Activated CD4-positive, alpha-beta T cell treated with anti-CD3 and anti-CD28 coated beads, Interleukin-2, amount 10 ng/mL, durations not matched to agents 24 days and 14 days (primary cell): ENCODE data around the gene SKOR1. TPM values are rescaled to one million over a fixed set of nuclear protein-coding genes. Genes with fewer than 3 reads are reported as not detected.

Source experiments
- DNase-seq: peaks from one replicate; pipeline ENCODE4 v3.0.0; 2022
- H3K27ac Mint-ChIP-seq: one replicate; pipeline ENCODE4 v1.8.0; 2022; ENCODE audit warnings: mild to moderate bottlenecking, mixed read lengths
- H3K27me3 Mint-ChIP-seq: one replicate; pipeline ENCODE4 v1.8.0; 2022; ENCODE audit warnings: mixed read lengths
- H3K36me3 Mint-ChIP-seq: one replicate; pipeline ENCODE4 v1.8.0; 2022; ENCODE audit warnings: low read depth, mild to moderate bottlenecking, mixed read lengths
- H3K4me1 Mint-ChIP-seq: one replicate; pipeline ENCODE4 v1.8.0; 2021; ENCODE audit warnings: mixed read lengths
- H3K4me3 Mint-ChIP-seq: one replicate; pipeline ENCODE4 v1.8.0; 2022; ENCODE audit warnings: mild to moderate bottlenecking, moderate library complexity, mixed read lengths
- H3K9me3 Mint-ChIP-seq: one replicate; pipeline ENCODE4 v1.8.0; 2021; ENCODE audit warnings: mixed read lengths
- intact Hi-C: fragments of 100-400 bp; cut with micrococcal nuclease; formaldehyde crosslinking; loops from one replicate; pipeline ENCODE4 v1.15.1; 2023
- total RNA-seq: library from RNA; stranded (reverse); gene quantifications from 2 replicates; pipeline ENCODE4 v1.2.3, GENCODE V29; 2022

SKOR1 gene
- total RNA-seq, 1 donor from 2014 or later = 0.09 TPM

- Mint-ChIP-seq H3K36me3 (peaks cover 6% of the 10 kb centered on the region), H3K9me3 (peaks cover 3% of the 10 kb centered on the region), H3K4me1 (peaks cover 13% of the 10 kb centered on the region), H3K27me3 (peaks cover 77% of the 10 kb centered on the region), H3K27ac (peak overlapping the region; percentile 62), H3K4me3 (no peak overlapping the region)
- intact Hi-C loops = loop anchor here (5.0 kb wide), 1 partner anchor 278 kb away; the partner anchor contains the start of gene MAP2K5
- DNase-seq = no peak
Measured at GRCh38 chr15:67820122-67820991, 5.0 kb upstream of the SKOR1 start.

GRCh38 chr15:67820992-67821783, 4.1 kb upstream of the SKOR1 start:
- DNase-seq = peak; percentile 78
- intact Hi-C loops = loop anchor here (1.0 to 5.0 kb wide), 2 partner anchors 13 to 279 kb away; partner anchors contain the start of gene MAP2K5
- peak overlapping the region; percentile 15 for H3K4me3 Mint-ChIP-seq
- peaks cover 9% of the 10 kb centered on the region for H3K36me3 Mint-ChIP-seq
- H3K4me1 Mint-ChIP-seq = peaks cover 20% of the 10 kb centered on the region
- H3K9me3 Mint-ChIP-seq = peaks cover 3% of the 10 kb centered on the region
- peaks cover 85% of the 10 kb centered on the region for H3K27me3 Mint-ChIP-seq
- peak overlapping the region; percentile 62 for H3K27ac Mint-ChIP-seq

- H3K27ac Mint-ChIP-seq = peak overlapping the region; percentile 60
- DNase-seq = no peak
- peaks cover 23% of the 10 kb centered on the region for H3K4me1 Mint-ChIP-seq
- peaks cover 12% of the 10 kb centered on the region for H3K36me3 Mint-ChIP-seq
- peaks cover 84% of the 10 kb centered on the region for H3K27me3 Mint-ChIP-seq
- peaks cover 3% of the 10 kb centered on the region for H3K9me3 Mint-ChIP-seq
- H3K4me3 Mint-ChIP-seq = peak overlapping the region; percentile 40
- intact Hi-C loops = loop anchor here (1.0 to 5.0 kb wide), 2 partner anchors 12 to 280 kb away; partner anchors contain the start of gene MAP2K5
Measured at GRCh38 chr15:67821784-67822440, 3.4 kb upstream of the SKOR1 start.

- Mint-ChIP-seq H3K27me3 (peaks cover 76% of the 10 kb centered on the region), H3K36me3 (peaks cover 12% of the 10 kb centered on the region), H3K27ac (peak overlapping the region; percentile 60), H3K4me3 (peak overlapping the region; percentile 40), H3K9me3 (peaks cover 3% of the 10 kb centered on the region), H3K4me1 (peaks cover 23% of the 10 kb centered on the region)
- intact Hi-C loops = loop anchor here (5.0 kb wide), 1 partner anchor 280 kb away; the partner anchor contains the start of gene MAP2K5
- no peak for DNase-seq
Measured at GRCh38 chr15:67822537-67823313, 2.6 kb upstream of the SKOR1 start.

- H3K36me3 Mint-ChIP-seq = peaks cover 14% of the 10 kb centered on the region
- peaks cover 3% of the 10 kb centered on the region for H3K9me3 Mint-ChIP-seq
- peaks cover 25% of the 10 kb centered on the region for H3K4me1 Mint-ChIP-seq
- peaks cover 72% of the 10 kb centered on the region for H3K27me3 Mint-ChIP-seq
- peak overlapping the region; percentile 64 for H3K27ac Mint-ChIP-seq
- H3K4me3 Mint-ChIP-seq = peak overlapping the region; percentile 64
- no peak for DNase-seq
- intact Hi-C loops = loop anchor here (5.0 kb wide), 1 partner anchor 281 kb away; the partner anchor contains the start of gene MAP2K5
Measured at GRCh38 chr15:67823314-67824196, 1.8 kb upstream of the SKOR1 start.

- H3K4me3 Mint-ChIP-seq = peak overlapping the region; percentile 64
- intact Hi-C loops = loop anchor here (5.0 kb wide), 1 partner anchor 282 kb away; the partner anchor contains the start of gene MAP2K5
- H3K4me1 Mint-ChIP-seq = peaks cover 29% of the 10 kb centered on the region
- peaks cover 14% of the 10 kb centered on the region for H3K36me3 Mint-ChIP-seq
- DNase-seq = no peak
- peaks cover 3% of the 10 kb centered on the region for H3K9me3 Mint-ChIP-seq
- peak overlapping the region; percentile 64 for H3K27ac Mint-ChIP-seq
- H3K27me3 Mint-ChIP-seq = peaks cover 75% of the 10 kb centered on the region
Measured at GRCh38 chr15:67824197-67824968, 926 bp upstream of the SKOR1 start.

- H3K27ac Mint-ChIP-seq = peak overlapping the region; percentile 85
- peaks cover 14% of the 10 kb centered on the region for H3K36me3 Mint-ChIP-seq
- intact Hi-C loops = no loop called here
- peak; percentile 70 for DNase-seq
- peaks cover 31% of the 10 kb centered on the region for H3K4me1 Mint-ChIP-seq
- peaks cover 73% of the 10 kb centered on the region for H3K27me3 Mint-ChIP-seq
- H3K9me3 Mint-ChIP-seq = peaks cover 3% of the 10 kb centered on the region
- peak overlapping the region; percentile 40 for H3K4me3 Mint-ChIP-seq
Measured at GRCh38 chr15:67825881-67826716, 790 bp downstream of the SKOR1 start.

GRCh38 chr15:67826717-67827561, 1.6 kb downstream of the SKOR1 start:
- no peak for DNase-seq
- Mint-ChIP-seq H3K4me3 (no peak overlapping the region), H3K9me3 (peaks cover 3% of the 10 kb centered on the region), H3K27me3 (peaks cover 72% of the 10 kb centered on the region), H3K4me1 (peaks cover 31% of the 10 kb centered on the region), H3K27ac (no peak overlapping the region), H3K36me3 (peaks cover 14% of the 10 kb centered on the region)
- intact Hi-C loops = no loop called here

GRCh38 chr15:67827562-67828277, 2.4 kb downstream of the SKOR1 start:
- DNase-seq = no peak
- Mint-ChIP-seq H3K4me3 (no peak overlapping the region), H3K27ac (no peak overlapping the region), H3K4me1 (peaks cover 26% of the 10 kb centered on the region), H3K36me3 (peaks cover 9% of the 10 kb centered on the region), H3K27me3 (peaks cover 70% of the 10 kb centered on the region), H3K9me3 (no peaks in the 10 kb centered on the region)
- intact Hi-C loops = no loop called here
